Neural cell (in vitro differentiated cells): ENCODE results near the gene TSGA10IP. TPM values are rescaled to one million over a fixed set of nuclear protein-coding genes. Genes with fewer than 3 reads are reported as not detected.

Source experiments
- H2AFZ ChIP-seq: fragments of 200-600, 300-800 bp; sonication (generic), shearing (Covaris generic); 2 replicates; pipeline ENCODE4 v1.6.0; 2014; ENCODE audit warnings: low read depth, mild to moderate bottlenecking, antibody characterized with exemption, low read length, moderate library complexity
- H3F3A ChIP-seq: fragments of 200-600 bp; shearing (Covaris generic); 2 replicates; pipeline ENCODE4 v1.6.1; 2016; ENCODE audit warnings: mild to moderate bottlenecking, moderate library complexity, mixed read lengths, antibody characterized with exemption, low read length; ENCODE audit not compliant: insufficient read depth, poor library complexity, severe bottlenecking
- H3K27ac ChIP-seq: fragments of 200-600, 300-800 bp; sonication (generic), shearing (Covaris generic); 2 replicates; pipeline ENCODE4 v1.5.1; 2014; ENCODE audit warnings: mild to moderate bottlenecking, low read length, moderate library complexity
- H3K27me3 ChIP-seq: fragments of 300-800, 200-600 bp; sonication (generic), shearing (Covaris generic); 2 replicates; pipeline ENCODE4 v1.6.0; 2014; ENCODE audit warnings: mild to moderate bottlenecking, low read depth, low read length, moderate library complexity; ENCODE audit not compliant: insufficient read depth
- H3K36me3 ChIP-seq: fragments of 300-800, 200-600 bp; sonication (generic), shearing (Covaris generic); 2 replicates; pipeline ENCODE4 v1.5.1; 2014; ENCODE audit warnings: mild to moderate bottlenecking, antibody characterized with exemption, low read length, moderate library complexity; ENCODE audit not compliant: insufficient read depth
- H3K4me2 ChIP-seq: fragments of 300-800, 200-600 bp; sonication (generic), shearing (Covaris generic); 2 replicates; pipeline ENCODE4 v1.6.0; 2014; ENCODE audit warnings: mild to moderate bottlenecking, low read length
- H3K4me3 ChIP-seq: fragments of 300-800, 200-600 bp; sonication (generic), shearing (Covaris generic); 2 replicates; pipeline ENCODE4 v1.5.1; 2014; ENCODE audit warnings: mild to moderate bottlenecking, low read length, moderate library complexity
- H3K79me2 ChIP-seq: fragments of 200-600 bp; shearing (Covaris generic); replicated peaks from 2 replicates; pipeline ENCODE4 v1.6.0; 2014; ENCODE audit warnings: mild to moderate bottlenecking, low read length, moderate library complexity; ENCODE audit not compliant: insufficient read depth
- H3K9ac ChIP-seq: fragments of 300-800, 200-600 bp; sonication (generic), shearing (Covaris generic); 2 replicates; pipeline ENCODE4 v1.6.1; 2016; ENCODE audit warnings: mild to moderate bottlenecking, low read length, mixed read lengths
- H3K9me2 ChIP-seq: fragments of 200-600 bp; shearing (Covaris generic); 2 replicates; pipeline ENCODE4 v1.6.1; 2016; ENCODE audit warnings: mild to moderate bottlenecking, low read length, mixed read lengths; ENCODE audit not compliant: insufficient read depth
- H3K9me3 ChIP-seq: fragments of 200-600, 300-800 bp; sonication (generic), shearing (Covaris generic); 2 replicates; pipeline ENCODE4 v1.6.1; 2016; ENCODE audit warnings: mild to moderate bottlenecking, mixed run types, low read length, moderate library complexity, mixed read lengths
- H4K20me1 ChIP-seq: fragments of 200-600 bp; shearing (Covaris generic); 2 replicates; pipeline ENCODE4 v1.6.1; 2016; ENCODE audit warnings: mild to moderate bottlenecking, mixed run types; ENCODE audit not compliant: insufficient read depth
- EP300 ChIP-seq: fragments of 450-650 bp; conservative IDR thresholded peaks from 2 replicates; pipeline ENCODE4 v1.6.1; 2014; ENCODE audit warnings: antibody characterized with exemption, mild to moderate bottlenecking, moderate library complexity; ENCODE audit not compliant: poor library complexity, severe bottlenecking
- EZH2 ChIP-seq: fragments of 200-600, 300-800 bp; shearing (Covaris generic), sonication (generic); IDR thresholded peaks from 2 replicates; pipeline ENCODE4 v1.6.1; 2014; ENCODE audit warnings: antibody characterized with exemption, low read length, borderline replicate concordance, mild to moderate bottlenecking; ENCODE audit not compliant: insufficient read depth, poor library complexity, severe bottlenecking
- MXI1 ChIP-seq: fragments of 450-650 bp; conservative IDR thresholded peaks from 2 replicates; pipeline ENCODE4 v1.6.1; 2014; ENCODE audit warnings: antibody characterized with exemption, mild to moderate bottlenecking; ENCODE audit not compliant: poor library complexity, severe bottlenecking
- POLR2AphosphoS5 ChIP-seq: IDR thresholded peaks from 2 replicates; pipeline ENCODE4 v1.6.1; 2012
- RAD21 ChIP-seq: fragments of 450-650 bp; conservative IDR thresholded peaks from 2 replicates; pipeline ENCODE4 v1.6.1; 2014; ENCODE audit warnings: antibody characterized with exemption, mild to moderate bottlenecking, moderate library complexity
- SMC3 ChIP-seq: fragments of 450-650 bp; conservative IDR thresholded peaks from 2 replicates; pipeline ENCODE4 v1.6.1; 2014; ENCODE audit warnings: antibody characterized with exemption, mild to moderate bottlenecking, moderate library complexity; ENCODE audit not compliant: poor library complexity
- TAF1 ChIP-seq: IDR thresholded peaks from 2 replicates; pipeline ENCODE4 v1.6.1; 2012; ENCODE audit warnings: low read depth
- polyA plus RNA-seq: library from polyadenylated mRNA; depleted of rRNA; stranded (reverse); fragments of >200 nt; gene quantifications from 2 replicates; pipeline ENCODE4 v1.2.3, GENCODE V29; 2014
- TF ChIP-seq, protein P1 (sequence below): IDR thresholded peaks from 2 replicates; pipeline ENCODE4 v1.6.1; 2012; ENCODE audit warnings: borderline replicate concordance
- TF ChIP-seq, protein P2 (sequence below): fragments of 450-650 bp; IDR thresholded peaks from 2 replicates; pipeline ENCODE4 v1.5.1; 2014; ENCODE audit warnings: antibody characterized with exemption, mild to moderate bottlenecking, moderate library complexity; ENCODE audit not compliant: poor library complexity, severe bottlenecking

Gene TSGA10IP
- polyA plus RNA-seq, 1 donor from 2014 or later, result 0.53 TPM

DNA sequence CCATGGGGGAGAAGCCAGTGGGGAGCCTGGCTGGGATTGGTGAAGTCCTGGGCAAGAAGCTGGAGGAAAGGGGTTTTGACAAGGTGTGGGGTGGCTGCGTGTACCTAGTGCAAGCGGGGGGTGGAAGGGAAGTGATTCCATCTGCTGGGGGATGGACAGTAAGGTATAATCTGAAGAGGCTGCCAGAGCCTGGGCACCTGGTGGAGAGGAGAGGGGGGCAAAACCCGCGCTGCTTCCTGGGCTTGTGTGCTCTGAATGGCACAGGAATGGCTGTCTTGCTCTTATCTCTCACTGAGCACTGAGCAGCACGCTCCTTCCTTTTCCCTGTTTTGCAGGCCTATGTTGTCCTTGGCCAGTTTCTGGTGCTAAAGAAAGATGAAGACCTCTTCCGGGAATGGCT, 58.0 kb downstream of the TSGA10IP start:
- Histone ChIP-seq H3K4me2 (peak overlapping the region; percentile 65), H3F3A (no peaks in the 10 kb centered on the region), H3K79me2 (peaks cover 24% of the 10 kb centered on the region), H3K9me2 (no peaks in the 10 kb centered on the region), H3K4me3 (peak overlapping the region; percentile 87), H3K27me3 (no peaks in the 10 kb centered on the region), H3K27ac (no peak overlapping the region), H3K9ac (peak overlapping the region; percentile 79), H3K9me3 (no peaks in the 10 kb centered on the region), H2AFZ (no peak overlapping the region), H4K20me1 (no peaks in the 10 kb centered on the region), H3K36me3 (no peaks in the 10 kb centered on the region)
- no peak for TF ChIP-seq RAD21
- TF ChIP-seq, protein P1, sequence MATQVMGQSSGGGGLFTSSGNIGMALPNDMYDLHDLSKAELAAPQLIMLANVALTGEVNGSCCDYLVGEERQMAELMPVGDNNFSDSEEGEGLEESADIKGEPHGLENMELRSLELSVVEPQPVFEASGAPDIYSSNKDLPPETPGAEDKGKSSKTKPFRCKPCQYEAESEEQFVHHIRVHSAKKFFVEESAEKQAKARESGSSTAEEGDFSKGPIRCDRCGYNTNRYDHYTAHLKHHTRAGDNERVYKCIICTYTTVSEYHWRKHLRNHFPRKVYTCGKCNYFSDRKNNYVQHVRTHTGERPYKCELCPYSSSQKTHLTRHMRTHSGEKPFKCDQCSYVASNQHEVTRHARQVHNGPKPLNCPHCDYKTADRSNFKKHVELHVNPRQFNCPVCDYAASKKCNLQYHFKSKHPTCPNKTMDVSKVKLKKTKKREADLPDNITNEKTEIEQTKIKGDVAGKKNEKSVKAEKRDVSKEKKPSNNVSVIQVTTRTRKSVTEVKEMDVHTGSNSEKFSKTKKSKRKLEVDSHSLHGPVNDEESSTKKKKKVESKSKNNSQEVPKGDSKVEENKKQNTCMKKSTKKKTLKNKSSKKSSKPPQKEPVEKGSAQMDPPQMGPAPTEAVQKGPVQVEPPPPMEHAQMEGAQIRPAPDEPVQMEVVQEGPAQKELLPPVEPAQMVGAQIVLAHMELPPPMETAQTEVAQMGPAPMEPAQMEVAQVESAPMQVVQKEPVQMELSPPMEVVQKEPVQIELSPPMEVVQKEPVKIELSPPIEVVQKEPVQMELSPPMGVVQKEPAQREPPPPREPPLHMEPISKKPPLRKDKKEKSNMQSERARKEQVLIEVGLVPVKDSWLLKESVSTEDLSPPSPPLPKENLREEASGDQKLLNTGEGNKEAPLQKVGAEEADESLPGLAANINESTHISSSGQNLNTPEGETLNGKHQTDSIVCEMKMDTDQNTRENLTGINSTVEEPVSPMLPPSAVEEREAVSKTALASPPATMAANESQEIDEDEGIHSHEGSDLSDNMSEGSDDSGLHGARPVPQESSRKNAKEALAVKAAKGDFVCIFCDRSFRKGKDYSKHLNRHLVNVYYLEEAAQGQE, result no peak
- no peak for TF ChIP-seq MXI1

DNA sequence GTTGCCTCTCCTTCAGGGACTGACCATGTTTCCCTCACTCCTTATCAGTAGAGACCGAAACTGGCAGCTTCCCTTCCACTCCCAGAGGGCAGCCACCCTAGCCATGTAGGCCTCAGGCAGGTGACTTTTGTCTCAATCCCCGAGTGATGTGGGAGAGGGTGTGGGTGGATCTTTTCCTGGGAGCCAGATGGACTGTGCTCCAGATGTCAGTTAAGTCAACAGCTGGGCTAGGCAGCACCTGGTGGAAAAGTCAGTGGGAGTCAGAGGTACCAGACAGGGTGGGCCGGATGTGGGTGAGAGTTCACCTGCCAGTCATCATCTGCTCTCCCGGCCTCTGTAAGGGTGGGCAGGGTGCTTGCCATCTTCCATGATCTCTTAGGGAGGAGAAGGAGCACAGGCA, 58.9 kb downstream of the TSGA10IP start:
- TF ChIP-seq TAF1, result no peak
- TF ChIP-seq POLR2AphosphoS5, result no peak
- TF ChIP-seq EP300, result no peak
- H3K27me3 ChIP-seq, result no peaks in the 10 kb centered on the region
- no peak overlapping the region for H3K4me3 ChIP-seq
- H3F3A ChIP-seq, result no peaks in the 10 kb centered on the region
- peaks cover 24% of the 10 kb centered on the region for H3K79me2 ChIP-seq
- H4K20me1 ChIP-seq, result no peaks in the 10 kb centered on the region
- H3K9ac ChIP-seq, result no peak overlapping the region
- H3K36me3 ChIP-seq, result no peaks in the 10 kb centered on the region
- no peaks in the 10 kb centered on the region for H3K9me3 ChIP-seq
- no peak overlapping the region for H2AFZ ChIP-seq
- no peak overlapping the region for H3K4me2 ChIP-seq
- no peak overlapping the region for H3K27ac ChIP-seq
- no peaks in the 10 kb centered on the region for H3K9me2 ChIP-seq

DNA sequence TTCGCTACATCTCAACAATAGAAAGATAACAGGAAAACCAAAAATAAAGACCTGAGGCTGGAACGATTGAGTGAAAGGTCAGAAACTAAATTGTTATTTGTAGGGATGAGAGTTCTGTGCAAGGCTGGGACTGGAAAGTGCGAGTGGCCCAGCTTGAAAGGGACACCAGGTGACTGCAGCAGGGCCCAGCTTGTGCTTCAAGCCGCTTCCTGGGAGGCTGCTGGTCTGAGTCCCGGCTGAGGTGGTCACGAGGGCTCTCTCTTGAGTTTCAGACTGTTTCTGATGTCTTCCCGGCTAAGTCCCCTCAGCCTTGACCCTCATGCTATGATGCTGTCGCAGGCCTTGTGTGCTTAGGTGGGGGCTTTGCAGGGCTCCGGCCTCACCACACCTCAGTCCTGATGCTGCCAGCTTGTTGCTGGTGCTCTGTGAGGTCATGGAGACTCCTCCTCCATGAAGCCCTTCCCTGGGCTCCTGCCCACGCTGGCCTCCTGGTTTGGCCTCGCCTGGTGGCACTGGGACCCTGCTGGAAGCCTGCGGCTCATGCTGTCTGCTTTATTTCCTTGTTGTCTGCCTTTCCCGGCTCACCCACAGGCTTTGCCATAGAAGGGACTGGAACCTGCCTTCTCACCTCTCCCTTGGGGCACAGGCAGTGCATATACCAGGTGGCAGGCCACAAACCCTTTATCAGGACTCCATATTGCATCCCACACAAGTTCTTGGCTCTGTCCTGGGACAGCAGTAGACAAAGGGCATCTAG, 61.0 kb downstream of the TSGA10IP start:
- Histone ChIP-seq H3K9me3 (no peaks in the 10 kb centered on the region), H3K4me2 (no peak overlapping the region), H3F3A (no peaks in the 10 kb centered on the region), H3K9me2 (no peaks in the 10 kb centered on the region), H3K36me3 (no peaks in the 10 kb centered on the region), H3K27me3 (peaks cover 2% of the 10 kb centered on the region), H2AFZ (no peak overlapping the region), H3K79me2 (peaks cover 15% of the 10 kb centered on the region), H3K9ac (no peak overlapping the region), H4K20me1 (no peaks in the 10 kb centered on the region), H3K27ac (no peak overlapping the region), H3K4me3 (no peak overlapping the region)
- TF ChIP-seq EP300 (no peak), RAD21 (no peak), TAF1 (no peak), EZH2 (no peak), MXI1 (no peak), POLR2AphosphoS5 (no peak), SMC3 (no peak)
- TF ChIP-seq, protein P1, result no peak
- TF ChIP-seq, protein P2, sequence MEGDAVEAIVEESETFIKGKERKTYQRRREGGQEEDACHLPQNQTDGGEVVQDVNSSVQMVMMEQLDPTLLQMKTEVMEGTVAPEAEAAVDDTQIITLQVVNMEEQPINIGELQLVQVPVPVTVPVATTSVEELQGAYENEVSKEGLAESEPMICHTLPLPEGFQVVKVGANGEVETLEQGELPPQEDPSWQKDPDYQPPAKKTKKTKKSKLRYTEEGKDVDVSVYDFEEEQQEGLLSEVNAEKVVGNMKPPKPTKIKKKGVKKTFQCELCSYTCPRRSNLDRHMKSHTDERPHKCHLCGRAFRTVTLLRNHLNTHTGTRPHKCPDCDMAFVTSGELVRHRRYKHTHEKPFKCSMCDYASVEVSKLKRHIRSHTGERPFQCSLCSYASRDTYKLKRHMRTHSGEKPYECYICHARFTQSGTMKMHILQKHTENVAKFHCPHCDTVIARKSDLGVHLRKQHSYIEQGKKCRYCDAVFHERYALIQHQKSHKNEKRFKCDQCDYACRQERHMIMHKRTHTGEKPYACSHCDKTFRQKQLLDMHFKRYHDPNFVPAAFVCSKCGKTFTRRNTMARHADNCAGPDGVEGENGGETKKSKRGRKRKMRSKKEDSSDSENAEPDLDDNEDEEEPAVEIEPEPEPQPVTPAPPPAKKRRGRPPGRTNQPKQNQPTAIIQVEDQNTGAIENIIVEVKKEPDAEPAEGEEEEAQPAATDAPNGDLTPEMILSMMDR, result no peak
